H1 (cell line): ENCODE results near the gene SIRT5. TPM values are rescaled to one million over a fixed set of nuclear protein-coding genes. Genes with fewer than 3 reads are reported as not detected.

Source experiments
- CHD1 ChIP-seq: IDR thresholded peaks from 2 replicates; pipeline ENCODE4 v1.6.1; 2012; ENCODE audit warnings: low read depth, low read length, improper control_type of control experiment
- EZH2 ChIP-seq: fragments of 200-600 bp; sonication (generic); IDR thresholded peaks from 2 replicates; pipeline ENCODE4 v1.7.1; 2012; ENCODE audit warnings: low read depth, mild to moderate bottlenecking, moderate library complexity, low read length, inconsistent platforms; ENCODE audit not compliant: severe bottlenecking
- FOSL1 ChIP-seq: IDR thresholded peaks from 2 replicates; pipeline ENCODE4 v1.6.1; 2011; ENCODE audit warnings: mild to moderate bottlenecking, low read depth, low read length, moderate library complexity; ENCODE audit not compliant: insufficient read depth
- TEAD4 ChIP-seq: IDR thresholded peaks from 2 replicates; pipeline ENCODE4 v1.6.1; 2012; ENCODE audit warnings: low read depth, low read length, inconsistent platforms, mixed read lengths
- polyA plus RNA-seq, 7 experiments: library from polyadenylated mRNA; depleted of rRNA in 3 of 7; stranded (reverse) in 5 of 7; unstranded in 2 of 7; fragments of >200 nt in 5 of 7; fragments of 200-250 nt in 2 of 7; gene quantifications; 1 replicate in 5 of 7; 2 replicates in 1 of 7; 4 replicates in 1 of 7; pipeline versions ENCODE4 v1.2.1 to v1.2.3, GENCODE V29; 2011 to 2013; ENCODE audit warnings: missing spikeins in 2 of 7, mixed read lengths in 2 of 7
- total RNA-seq: library from RNA; stranded (reverse); fragmentation: NEBNext Ultra II Directional; extraction: Animal tissue kit (Norgen Biotek cat#: 25700); gene quantifications from 2 replicates; pipeline ENCODE4 v1.2.1, GENCODE V29; 2021
- TF ChIP-seq, protein P1 (sequence below): IDR thresholded peaks from 2 replicates; pipeline ENCODE4 v1.6.1; 2012; ENCODE audit warnings: low read length, inconsistent platforms

Gene SIRT5
- total and polyA plus RNA-seq, 2 of the 8 experiments (the other 6 are each of a cell fraction or from before 2014, with no cell fraction given), result 7.4 to 14.7 TPM

DNA sequence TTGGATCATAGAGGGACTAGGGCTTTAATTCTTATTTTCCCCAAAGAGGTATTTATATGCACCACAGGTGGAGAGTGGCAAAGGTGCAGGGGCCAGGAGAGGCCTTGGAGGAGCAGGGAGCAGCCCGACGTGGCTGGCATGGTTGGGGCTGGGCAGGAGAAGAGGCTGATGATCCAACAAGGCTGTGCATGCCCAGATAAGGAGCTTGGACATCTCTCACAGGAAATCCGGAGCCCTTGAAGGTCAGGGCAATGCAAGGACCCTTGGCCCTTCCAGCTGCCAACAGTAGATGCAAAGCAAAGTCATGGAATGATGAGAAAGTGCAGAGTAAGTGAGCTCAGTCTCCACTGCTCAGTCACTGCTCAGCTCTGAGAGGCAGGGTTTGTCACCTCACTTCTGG is 39.9 kb upstream of the SIRT5 start (continued):
- TF ChIP-seq, protein P1, sequence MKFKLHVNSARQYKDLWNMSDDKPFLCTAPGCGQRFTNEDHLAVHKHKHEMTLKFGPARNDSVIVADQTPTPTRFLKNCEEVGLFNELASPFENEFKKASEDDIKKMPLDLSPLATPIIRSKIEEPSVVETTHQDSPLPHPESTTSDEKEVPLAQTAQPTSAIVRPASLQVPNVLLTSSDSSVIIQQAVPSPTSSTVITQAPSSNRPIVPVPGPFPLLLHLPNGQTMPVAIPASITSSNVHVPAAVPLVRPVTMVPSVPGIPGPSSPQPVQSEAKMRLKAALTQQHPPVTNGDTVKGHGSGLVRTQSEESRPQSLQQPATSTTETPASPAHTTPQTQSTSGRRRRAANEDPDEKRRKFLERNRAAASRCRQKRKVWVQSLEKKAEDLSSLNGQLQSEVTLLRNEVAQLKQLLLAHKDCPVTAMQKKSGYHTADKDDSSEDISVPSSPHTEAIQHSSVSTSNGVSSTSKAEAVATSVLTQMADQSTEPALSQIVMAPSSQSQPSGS, result no peak
- TF ChIP-seq EZH2 (no peak), FOSL1 (no peak), CHD1 (no peak), TEAD4 (no peak)
